Astrocyte (in vitro differentiated cells and primary cell): Measurements from ENCODE around the gene SNAP23.

Experiments used
- EZH2 ChIP-seq: IDR thresholded peaks from 2 replicates; pipeline ENCODE4 v1.6.1; 2012; ENCODE audit warnings: mild to moderate bottlenecking, low read length, inconsistent platforms; ENCODE audit not compliant: insufficient read depth
- TF ChIP-seq, protein P1 (sequence below): IDR thresholded peaks from 2 replicates; pipeline ENCODE4 v1.5.1; 2011; ENCODE audit warnings: low read depth, mild to moderate bottlenecking, inconsistent platforms, low read length, moderate library complexity; ENCODE audit not compliant: insufficient read depth

DNA sequence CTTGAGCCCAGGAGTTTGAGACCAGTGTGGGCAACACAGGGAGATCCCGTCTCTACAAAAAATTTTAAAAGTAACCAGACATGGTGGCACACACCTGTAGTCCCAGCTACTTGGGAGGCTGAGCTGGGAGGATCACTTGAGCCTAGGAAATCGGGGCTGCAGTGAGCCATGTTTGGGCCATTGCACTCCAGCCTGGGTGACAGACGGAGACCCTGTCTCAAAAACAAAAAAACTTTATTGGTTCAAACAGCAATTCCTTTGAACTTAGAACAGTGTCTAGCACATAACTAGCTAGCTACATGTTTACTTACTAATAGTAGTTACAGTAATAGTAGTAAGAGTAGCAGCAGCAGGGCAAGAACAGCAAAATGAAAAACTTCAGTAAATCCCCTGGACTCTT, 63.3 kb downstream of the SNAP23 start:
- TF ChIP-seq, protein P1, sequence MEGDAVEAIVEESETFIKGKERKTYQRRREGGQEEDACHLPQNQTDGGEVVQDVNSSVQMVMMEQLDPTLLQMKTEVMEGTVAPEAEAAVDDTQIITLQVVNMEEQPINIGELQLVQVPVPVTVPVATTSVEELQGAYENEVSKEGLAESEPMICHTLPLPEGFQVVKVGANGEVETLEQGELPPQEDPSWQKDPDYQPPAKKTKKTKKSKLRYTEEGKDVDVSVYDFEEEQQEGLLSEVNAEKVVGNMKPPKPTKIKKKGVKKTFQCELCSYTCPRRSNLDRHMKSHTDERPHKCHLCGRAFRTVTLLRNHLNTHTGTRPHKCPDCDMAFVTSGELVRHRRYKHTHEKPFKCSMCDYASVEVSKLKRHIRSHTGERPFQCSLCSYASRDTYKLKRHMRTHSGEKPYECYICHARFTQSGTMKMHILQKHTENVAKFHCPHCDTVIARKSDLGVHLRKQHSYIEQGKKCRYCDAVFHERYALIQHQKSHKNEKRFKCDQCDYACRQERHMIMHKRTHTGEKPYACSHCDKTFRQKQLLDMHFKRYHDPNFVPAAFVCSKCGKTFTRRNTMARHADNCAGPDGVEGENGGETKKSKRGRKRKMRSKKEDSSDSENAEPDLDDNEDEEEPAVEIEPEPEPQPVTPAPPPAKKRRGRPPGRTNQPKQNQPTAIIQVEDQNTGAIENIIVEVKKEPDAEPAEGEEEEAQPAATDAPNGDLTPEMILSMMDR = no peak
- TF ChIP-seq EZH2 = no peak
